ENCODE data around the gene GJB4.
"Not testable (repeated sequence)": the region's sequence is repeated elsewhere in the genome, so short reads cannot be mapped to it uniquely, and the experiment has no call there.

GJB4 gene

GRCh38 chr1:34759503-34760357, at the start of gene GJB4:
Gene GJB4, plus strand, starts transcription at chr1:34759740. Its CDS starts 1,515 bp downstream, at chr1:34761255.
- no peak for DNase-seq

GRCh38 chr1:34710812-34711211, 48.7 kb upstream of the GJB4 start:
- DNase-seq = no peak

GRCh38 chr1:34711485-34711884, 48.1 kb upstream of the GJB4 start:
- no peak for DNase-seq

GRCh38 chr1:34712007-34712688, 47.4 kb upstream of the GJB4 start:
- no peak for DNase-seq

GRCh38 chr1:34713443-34713842, 46.1 kb upstream of the GJB4 start:
- DNase-seq = no peak

- DNase-seq = no peak
Measured at GRCh38 chr1:34714386-34714785, 45.2 kb upstream of the GJB4 start.

GRCh38 chr1:34715139-34715538, 44.4 kb upstream of the GJB4 start:
- no peak for DNase-seq

- no peak for DNase-seq
Measured at GRCh38 chr1:34721241-34721640, 38.3 kb upstream of the GJB4 start.

GRCh38 chr1:34721646-34722355, 37.7 kb upstream of the GJB4 start:
- no peak for DNase-seq

GRCh38 chr1:34726861-34727260, 32.7 kb upstream of the GJB4 start:
- DNase-seq = no peak

GRCh38 chr1:34730485-34730884, 29.1 kb upstream of the GJB4 start:
- DNase-seq = no peak

- not testable (repeated sequence) for DNase-seq
Measured at GRCh38 chr1:34732831-34733230, 26.7 kb upstream of the GJB4 start.

GRCh38 chr1:34736692-34737091, 22.8 kb upstream of the GJB4 start:
- no peak for DNase-seq

GRCh38 chr1:34737236-34737635, 22.3 kb upstream of the GJB4 start:
- not testable (repeated sequence) for DNase-seq

GRCh38 chr1:34739613-34740012, 19.9 kb upstream of the GJB4 start:
- no peak for DNase-seq

GRCh38 chr1:34740161-34740868, 19.2 kb upstream of the GJB4 start:
- DNase-seq = no peak

GRCh38 chr1:34742667-34743270, 16.8 kb upstream of the GJB4 start:
- peak; percentile 43 for DNase-seq

GRCh38 chr1:34743775-34744174, 15.8 kb upstream of the GJB4 start:
- no peak for DNase-seq

- no peak for DNase-seq
Measured at GRCh38 chr1:34744851-34745250, 14.7 kb upstream of the GJB4 start.

- DNase-seq = no peak
Measured at GRCh38 chr1:34745666-34746065, 13.9 kb upstream of the GJB4 start.

- no peak for DNase-seq
Measured at GRCh38 chr1:34746101-34746500, 13.4 kb upstream of the GJB4 start.

GRCh38 chr1:34746785-34747637, 12.5 kb upstream of the GJB4 start:
- DNase-seq = no peak
